Panc1 (cell line): Measurements from ENCODE around the gene WDFY1. TPM values are rescaled to one million over a fixed set of nuclear protein-coding genes. Genes with fewer than 3 reads are reported as not detected.

Experiments used
- ATAC-seq: fragments of 200-7000 bp; cut with Tn5 transposase; 2 replicates; pipeline ENCODE4 v1.9.1; 2020; ENCODE audit warnings: mild to moderate bottlenecking, moderate library complexity
- BruUV-seq: library from RNA; stranded (reverse); fragments of 400-500 nt; replicated peaks from 2 replicates; lab custom pipeline; 2021; lab: Mats Ljungman, UMichigan
- CTCF ChIA-PET: fragments of 300-600 bp; sonication (Branson Sonifier 250); formaldehyde crosslinking; loops from one replicate; lab custom pipeline; 2022; ENCODE audit warnings: antibody characterized with exemption; lab: Charles Lee
- POLR2A ChIA-PET: fragments of 300-600 bp; sonication (Branson Sonifier 250); formaldehyde crosslinking; loops from one replicate; lab custom pipeline; 2022; ENCODE audit warnings: antibody characterized with exemption; lab: Charles Lee
- DNase-seq: peaks from one replicate; pipeline ENCODE4 v3.0.0-alpha.2; 2010; ENCODE audit warnings: low read depth, low spot score
- H3K27ac ChIP-seq: 2 replicates; pipeline ENCODE4 v1.5.1; 2011; ENCODE audit warnings: mild to moderate bottlenecking, low read length, inconsistent platforms
- H3K27me3 ChIP-seq: fragments of 200-500 bp; sonication (Bioruptor generic); 2 replicates; pipeline ENCODE4 v1.6.0; 2014; ENCODE audit warnings: low read length, inconsistent platforms; ENCODE audit not compliant: control insufficient read depth, insufficient read depth
- H3K36me3 ChIP-seq: fragments of 200-500 bp; sonication (Bioruptor generic); 2 replicates; pipeline ENCODE4 v1.5.1; 2014; ENCODE audit warnings: inconsistent platforms, mild to moderate bottlenecking, low read length, moderate library complexity; ENCODE audit not compliant: control insufficient read depth, insufficient read depth
- H3K4me1 ChIP-seq: 2 replicates; pipeline ENCODE4 v1.5.1; 2011; ENCODE audit warnings: inconsistent platforms, mild to moderate bottlenecking, low read length, moderate library complexity; ENCODE audit not compliant: control insufficient read depth, insufficient read depth
- H3K4me3 ChIP-seq, 2 experiments: 2 replicates each; pipeline ENCODE4 v1.5.1; 2011 to 2012; ENCODE audit warnings: low read depth in 2 of 2, low read length in 2 of 2, mild to moderate bottlenecking in 2 of 2, inconsistent platforms in 1 of 2, moderate library complexity in 1 of 2
- H3K9me3 ChIP-seq: fragments of 200-500 bp; sonication (Bioruptor generic); 2 replicates; pipeline ENCODE4 v1.5.1; 2014; ENCODE audit warnings: low read depth, mild to moderate bottlenecking, inconsistent platforms, low read length, moderate library complexity; ENCODE audit not compliant: control insufficient read depth, insufficient read depth
- POLR2AphosphoS5 ChIP-seq: IDR thresholded peaks from 2 replicates; pipeline ENCODE4 v1.6.1; 2012; ENCODE audit warnings: mild to moderate bottlenecking, low read depth, low read length, moderate library complexity
- SIN3A ChIP-seq: IDR thresholded peaks from 2 replicates; pipeline ENCODE4 v1.6.1; 2012; ENCODE audit warnings: low read depth, mild to moderate bottlenecking, low read length, moderate library complexity, borderline replicate concordance; ENCODE audit not compliant: insufficient read depth
- TCF7L2 ChIP-seq: IDR thresholded peaks from 2 replicates; pipeline ENCODE4 v1.6.1; 2011; ENCODE audit warnings: mild to moderate bottlenecking, low read depth, low read length, inconsistent platforms
- in situ Hi-C: cut with HindIII; loops from 2 replicates; pipeline ENCODE4 v1.10.0; 2016; ENCODE audit warnings: low sequenced_read_pairs, low pct_unique_long_range_greater_than_20kb
- intact Hi-C: fragments of 100-400 bp; cut with micrococcal nuclease; formaldehyde crosslinking; loops from one replicate; pipeline ENCODE4 v1.10.0; 2022; ENCODE audit not compliant: unreplicated experiment
- total RNA-seq: library from RNA; stranded (reverse); gene quantifications from one replicate; pipeline ENCODE4 v1.2.1, GENCODE V29; 2021; ENCODE audit not compliant: unreplicated experiment
- TF ChIP-seq, protein P1 (sequence below), 2 experiments: IDR thresholded peaks; 2 replicates each; pipeline ENCODE4 v1.6.1; 2011 to 2012; ENCODE audit warnings: low read depth in 2 of 2, control low read depth in 1 of 2, low read length in 1 of 2, mild to moderate bottlenecking in 1 of 2, moderate library complexity in 1 of 2; ENCODE audit not compliant: insufficient read depth in 1 of 2
- TF ChIP-seq, protein P2 (sequence below): fragments of 450-650 bp; IDR thresholded peaks from 2 replicates; pipeline ENCODE4 v1.5.1; 2017; ENCODE audit warnings: mild to moderate bottlenecking

The WDFY1 gene
- total RNA-seq, 1 experiment from 2014 or later: 48.5 TPM

DNA sequence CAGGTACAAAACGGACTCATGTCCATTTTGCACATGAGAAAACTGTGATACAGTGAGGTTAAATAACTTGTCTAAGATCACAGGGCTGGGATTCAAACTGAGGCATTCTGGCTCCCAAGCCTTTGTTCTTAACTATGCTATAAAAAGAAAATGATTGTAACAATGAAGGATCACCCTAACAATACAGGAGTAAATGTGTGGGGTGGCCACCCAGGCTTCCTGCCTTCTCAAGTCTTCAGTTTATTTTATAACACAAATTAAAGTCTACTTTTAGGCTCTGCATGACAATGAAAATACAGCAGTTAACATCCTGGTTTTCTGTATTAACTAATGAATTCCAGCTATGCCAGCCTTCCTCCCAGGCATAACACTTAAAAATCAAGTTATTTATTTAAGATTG, 7.6 kb downstream of the WDFY1 start:
- H3K4me3 ChIP-seq: no peak overlapping the region
- in situ Hi-C loops: no loop called here
- CTCF ChIA-PET: no interaction called here
- H3K36me3 ChIP-seq: no peaks in the 10 kb centered on the region
- ATAC-seq (no peak), DNase-seq (no peak)
- no peaks in the 10 kb centered on the region for H3K9me3 ChIP-seq
- H3K4me1 ChIP-seq: peaks cover 10% of the 10 kb centered on the region; the same call in 1 of the 2 replicates
- intact Hi-C loops: no loop called here
- no peak overlapping the region for H3K27ac ChIP-seq
- TF ChIP-seq, protein P1, sequence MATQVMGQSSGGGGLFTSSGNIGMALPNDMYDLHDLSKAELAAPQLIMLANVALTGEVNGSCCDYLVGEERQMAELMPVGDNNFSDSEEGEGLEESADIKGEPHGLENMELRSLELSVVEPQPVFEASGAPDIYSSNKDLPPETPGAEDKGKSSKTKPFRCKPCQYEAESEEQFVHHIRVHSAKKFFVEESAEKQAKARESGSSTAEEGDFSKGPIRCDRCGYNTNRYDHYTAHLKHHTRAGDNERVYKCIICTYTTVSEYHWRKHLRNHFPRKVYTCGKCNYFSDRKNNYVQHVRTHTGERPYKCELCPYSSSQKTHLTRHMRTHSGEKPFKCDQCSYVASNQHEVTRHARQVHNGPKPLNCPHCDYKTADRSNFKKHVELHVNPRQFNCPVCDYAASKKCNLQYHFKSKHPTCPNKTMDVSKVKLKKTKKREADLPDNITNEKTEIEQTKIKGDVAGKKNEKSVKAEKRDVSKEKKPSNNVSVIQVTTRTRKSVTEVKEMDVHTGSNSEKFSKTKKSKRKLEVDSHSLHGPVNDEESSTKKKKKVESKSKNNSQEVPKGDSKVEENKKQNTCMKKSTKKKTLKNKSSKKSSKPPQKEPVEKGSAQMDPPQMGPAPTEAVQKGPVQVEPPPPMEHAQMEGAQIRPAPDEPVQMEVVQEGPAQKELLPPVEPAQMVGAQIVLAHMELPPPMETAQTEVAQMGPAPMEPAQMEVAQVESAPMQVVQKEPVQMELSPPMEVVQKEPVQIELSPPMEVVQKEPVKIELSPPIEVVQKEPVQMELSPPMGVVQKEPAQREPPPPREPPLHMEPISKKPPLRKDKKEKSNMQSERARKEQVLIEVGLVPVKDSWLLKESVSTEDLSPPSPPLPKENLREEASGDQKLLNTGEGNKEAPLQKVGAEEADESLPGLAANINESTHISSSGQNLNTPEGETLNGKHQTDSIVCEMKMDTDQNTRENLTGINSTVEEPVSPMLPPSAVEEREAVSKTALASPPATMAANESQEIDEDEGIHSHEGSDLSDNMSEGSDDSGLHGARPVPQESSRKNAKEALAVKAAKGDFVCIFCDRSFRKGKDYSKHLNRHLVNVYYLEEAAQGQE (IDR thresholded peaks at IDR 0.05; ENCODE audit: insufficient read depth in 1 of 2, low read depth in 2 of 2, low read length in 1 of 2): no peak
- TF ChIP-seq, protein P2, sequence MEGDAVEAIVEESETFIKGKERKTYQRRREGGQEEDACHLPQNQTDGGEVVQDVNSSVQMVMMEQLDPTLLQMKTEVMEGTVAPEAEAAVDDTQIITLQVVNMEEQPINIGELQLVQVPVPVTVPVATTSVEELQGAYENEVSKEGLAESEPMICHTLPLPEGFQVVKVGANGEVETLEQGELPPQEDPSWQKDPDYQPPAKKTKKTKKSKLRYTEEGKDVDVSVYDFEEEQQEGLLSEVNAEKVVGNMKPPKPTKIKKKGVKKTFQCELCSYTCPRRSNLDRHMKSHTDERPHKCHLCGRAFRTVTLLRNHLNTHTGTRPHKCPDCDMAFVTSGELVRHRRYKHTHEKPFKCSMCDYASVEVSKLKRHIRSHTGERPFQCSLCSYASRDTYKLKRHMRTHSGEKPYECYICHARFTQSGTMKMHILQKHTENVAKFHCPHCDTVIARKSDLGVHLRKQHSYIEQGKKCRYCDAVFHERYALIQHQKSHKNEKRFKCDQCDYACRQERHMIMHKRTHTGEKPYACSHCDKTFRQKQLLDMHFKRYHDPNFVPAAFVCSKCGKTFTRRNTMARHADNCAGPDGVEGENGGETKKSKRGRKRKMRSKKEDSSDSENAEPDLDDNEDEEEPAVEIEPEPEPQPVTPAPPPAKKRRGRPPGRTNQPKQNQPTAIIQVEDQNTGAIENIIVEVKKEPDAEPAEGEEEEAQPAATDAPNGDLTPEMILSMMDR: no peak
- TF ChIP-seq SIN3A: no peak
- TF ChIP-seq TCF7L2: no peak
- no peak for TF ChIP-seq POLR2AphosphoS5
- BruUV-seq: no TSS peak
- no peaks in the 10 kb centered on the region for H3K27me3 ChIP-seq
- POLR2A ChIA-PET: no interaction called here

DNA sequence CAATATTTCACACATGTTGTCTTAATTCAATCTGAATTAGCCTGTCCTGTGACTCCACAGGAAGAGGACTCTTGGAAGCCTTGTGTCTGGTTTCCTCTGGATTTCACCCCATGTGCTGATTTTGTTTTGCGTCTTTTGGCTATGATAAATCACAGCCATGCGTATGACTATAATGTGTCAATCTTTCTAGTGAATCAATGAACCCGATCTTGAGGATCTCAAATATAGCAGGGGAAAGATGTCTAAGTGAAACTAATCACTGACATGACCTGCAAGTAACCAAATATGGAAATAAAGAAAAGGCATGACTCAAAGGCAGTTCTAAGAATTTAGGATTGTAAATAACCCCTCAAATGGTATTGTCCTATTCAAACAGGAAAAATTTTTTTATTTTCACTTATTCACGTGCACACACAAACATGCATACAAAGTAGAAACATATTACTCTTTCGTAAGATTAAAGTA, 8.2 kb downstream of the WDFY1 start:
- ATAC-seq (no peak), DNase-seq (no peak)
- TF ChIP-seq POLR2AphosphoS5 (no peak), SIN3A (no peak), TCF7L2 (no peak)
- TF ChIP-seq, protein P2: no peak
- TF ChIP-seq, protein P1 (IDR thresholded peaks at IDR 0.05; ENCODE audit: insufficient read depth in 1 of 2, low read depth in 2 of 2, low read length in 1 of 2): no peak
- Histone ChIP-seq H3K4me1 (peaks cover 9% of the 10 kb centered on the region; the same call in 1 of the 2 replicates), H3K9me3 (no peaks in the 10 kb centered on the region), H3K27me3 (no peaks in the 10 kb centered on the region), H3K4me3 (no peak overlapping the region), H3K27ac (no peak overlapping the region), H3K36me3 (no peaks in the 10 kb centered on the region)
- intact Hi-C loops (no loop called here), in situ Hi-C loops (no loop called here)
- BruUV-seq: no TSS peak
- ChIA-PET POLR2A (no interaction called here), CTCF (interaction anchor here (0.5 kb wide), 1 partner anchor 40 kb away, joined by 5 read pairs; no protein-coding TSS in a partner anchor)
